ENCODE data around the gene PTPA. TPM values are rescaled to one million over a fixed set of nuclear protein-coding genes. Genes with fewer than 3 reads are reported as not detected.

PTPA gene
- total and polyA plus RNA-seq, 11 donors: 96.0 to 212 (median 172) TPM

DNA sequence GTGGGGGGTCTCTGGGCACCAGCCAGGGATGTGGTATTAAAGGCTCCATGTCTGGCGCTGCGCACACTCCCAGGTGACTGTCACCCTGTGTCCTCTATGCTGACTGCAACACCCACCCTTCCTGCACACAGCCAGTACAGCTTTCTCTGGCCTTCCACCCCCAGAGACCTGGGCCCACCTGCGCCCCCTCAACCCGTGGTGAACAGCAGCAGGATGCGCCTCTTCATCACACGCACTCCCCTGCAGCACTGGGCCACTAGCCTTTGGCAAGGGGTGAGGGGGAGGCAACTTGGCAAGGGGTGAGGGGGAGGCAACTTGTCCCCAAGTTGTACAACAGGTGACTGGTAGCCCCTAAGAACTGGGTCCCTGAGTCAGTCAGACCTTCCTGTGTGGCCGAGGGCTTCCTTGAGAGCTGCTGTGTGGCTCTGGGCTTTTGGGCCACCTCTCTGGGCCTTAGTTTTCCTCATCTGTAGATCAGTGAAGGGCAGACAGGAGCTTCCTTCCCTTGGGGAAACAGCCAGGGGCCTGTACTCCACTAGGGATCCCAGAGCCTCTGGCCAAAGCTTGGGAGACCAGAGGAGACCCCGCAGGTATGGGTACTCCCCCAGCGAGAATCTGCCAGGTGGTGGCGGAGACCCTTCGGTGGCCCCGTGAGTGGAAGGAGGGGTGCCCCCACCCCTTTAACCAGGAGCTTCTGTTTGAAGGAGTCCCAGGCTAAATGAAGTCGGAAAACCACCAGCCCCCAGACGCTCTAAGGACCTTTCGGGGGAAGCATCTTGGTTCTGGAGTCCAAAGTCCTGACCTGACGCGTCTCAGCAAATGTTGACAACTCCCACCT, 5.1 kb upstream of the PTPA start:
- WGBS, 4 donors: 89 to 93% (median 91%) methylated on average over 11 to 17 of the region's 17 CpGs
- no peaks in the 10 kb centered on the region for H3K27me3 ChIP-seq
- peaks cover 0 to 36% (median 14%) of the 10 kb centered on the region in 12 donors for H3K4me1 ChIP-seq
- ATAC-seq: no peak
- H3K36me3 ChIP-seq: peaks cover 0 to 30% (median 18%) of the 10 kb centered on the region in 9 donors
- no peak for DNase-seq
- TF ChIP-seq POLR2A (IDR thresholded peaks at IDR 0.05): no peak
- TF ChIP-seq, protein P1, sequence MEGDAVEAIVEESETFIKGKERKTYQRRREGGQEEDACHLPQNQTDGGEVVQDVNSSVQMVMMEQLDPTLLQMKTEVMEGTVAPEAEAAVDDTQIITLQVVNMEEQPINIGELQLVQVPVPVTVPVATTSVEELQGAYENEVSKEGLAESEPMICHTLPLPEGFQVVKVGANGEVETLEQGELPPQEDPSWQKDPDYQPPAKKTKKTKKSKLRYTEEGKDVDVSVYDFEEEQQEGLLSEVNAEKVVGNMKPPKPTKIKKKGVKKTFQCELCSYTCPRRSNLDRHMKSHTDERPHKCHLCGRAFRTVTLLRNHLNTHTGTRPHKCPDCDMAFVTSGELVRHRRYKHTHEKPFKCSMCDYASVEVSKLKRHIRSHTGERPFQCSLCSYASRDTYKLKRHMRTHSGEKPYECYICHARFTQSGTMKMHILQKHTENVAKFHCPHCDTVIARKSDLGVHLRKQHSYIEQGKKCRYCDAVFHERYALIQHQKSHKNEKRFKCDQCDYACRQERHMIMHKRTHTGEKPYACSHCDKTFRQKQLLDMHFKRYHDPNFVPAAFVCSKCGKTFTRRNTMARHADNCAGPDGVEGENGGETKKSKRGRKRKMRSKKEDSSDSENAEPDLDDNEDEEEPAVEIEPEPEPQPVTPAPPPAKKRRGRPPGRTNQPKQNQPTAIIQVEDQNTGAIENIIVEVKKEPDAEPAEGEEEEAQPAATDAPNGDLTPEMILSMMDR (IDR thresholded peaks at IDR 0.05): no peak
- H3K4me3 ChIP-seq: no peak overlapping the region
- no peak overlapping the region for H3K27ac ChIP-seq
- H3K9me3 ChIP-seq: no peaks in the 10 kb centered on the region
- intact Hi-C loops (cut with DNase I): no loop called here

DNA sequence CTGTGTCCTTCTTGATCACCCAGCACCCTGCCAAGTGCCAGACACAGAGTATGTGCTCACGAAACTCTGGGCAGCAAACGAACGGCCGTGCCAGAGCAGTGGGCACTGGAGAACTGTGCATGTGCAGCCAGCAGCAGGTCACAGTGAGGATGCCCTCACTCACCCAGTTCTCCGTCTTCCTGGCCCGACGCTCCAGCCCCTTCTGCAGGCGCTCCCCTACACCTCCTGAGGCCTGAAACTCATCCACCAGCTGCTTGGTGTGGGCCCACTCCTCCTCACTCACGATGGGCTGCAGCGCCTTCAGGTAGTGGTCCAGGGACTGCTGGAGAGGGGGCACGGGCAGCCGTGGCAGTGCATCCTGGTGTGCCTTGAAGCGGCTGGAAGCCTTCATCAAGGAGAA, 3.6 kb upstream of the PTPA start:
- H3K9me3 ChIP-seq: no peaks in the 10 kb centered on the region
- H3K27me3 ChIP-seq: no peaks in the 10 kb centered on the region
- peaks cover 0 to 21% (median 15%) of the 10 kb centered on the region in 9 donors for H3K36me3 ChIP-seq
- H3K4me3 ChIP-seq: no peak overlapping the region
- no peak overlapping the region for H3K27ac ChIP-seq
- TF ChIP-seq, protein P1 (IDR thresholded peaks at IDR 0.05): no peak
- TF ChIP-seq POLR2A (IDR thresholded peaks at IDR 0.05): no peak
- intact Hi-C loops (cut with DNase I): no loop called here
- no peak for DNase-seq
- no peak for ATAC-seq
- WGBS, 4 donors: 70 to 91% (median 89%) methylated on average over 5 to 13 of the region's 13 CpGs
- peaks cover 0 to 45% (median 17%) of the 10 kb centered on the region in 12 donors for H3K4me1 ChIP-seq

DNA sequence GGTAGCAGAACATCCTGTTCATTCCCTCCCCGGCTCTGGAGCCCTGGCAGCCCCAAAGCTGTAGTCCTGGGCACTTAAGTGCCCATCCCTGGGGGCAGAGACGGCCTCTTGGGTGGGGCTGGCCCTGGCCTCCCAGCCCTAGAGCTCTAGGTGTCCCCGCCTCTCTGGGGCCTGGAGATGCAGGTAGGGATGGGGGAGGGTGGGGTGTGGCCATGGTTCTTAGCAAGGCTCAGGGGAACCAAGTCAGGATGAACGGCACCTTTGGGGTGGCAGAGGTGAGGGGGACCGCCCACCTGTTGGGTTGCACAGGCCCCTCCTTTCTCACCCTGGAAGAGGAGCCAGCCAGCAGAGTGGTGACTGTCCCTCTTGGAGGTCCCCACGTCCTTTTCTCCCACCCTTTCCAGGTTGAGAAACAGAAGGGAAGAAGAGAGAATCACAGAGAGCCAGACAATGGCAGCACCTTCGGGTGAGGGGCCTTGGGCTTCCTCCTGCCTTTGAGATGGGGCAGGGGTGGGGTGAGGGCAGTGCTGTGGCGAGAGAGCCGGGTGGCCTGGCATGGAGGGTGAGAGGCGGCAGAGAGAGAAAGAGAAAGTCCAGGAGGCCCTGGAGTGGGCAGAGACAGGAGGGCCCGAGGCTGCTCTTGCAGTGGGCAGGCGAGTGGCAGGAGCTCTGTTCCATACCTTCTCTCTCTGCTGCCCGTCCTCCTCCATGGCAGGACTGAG, 3.0 kb upstream of the PTPA start:
- ATAC-seq: no peak
- intact Hi-C loops (cut with DNase I): no loop called here
- peaks cover 0 to 43% (median 18%) of the 10 kb centered on the region in 12 donors for H3K4me1 ChIP-seq
- H3K27me3 ChIP-seq: no peaks in the 10 kb centered on the region
- no peak for DNase-seq
- TF ChIP-seq POLR2A (IDR thresholded peaks at IDR 0.05): no peak
- TF ChIP-seq, protein P1 (IDR thresholded peaks at IDR 0.05): no peak
- H3K27ac ChIP-seq: peak overlapping the region in 1 of 12 donors; percentile 17
- no peaks in the 10 kb centered on the region for H3K9me3 ChIP-seq
- H3K36me3 ChIP-seq: peaks cover 0 to 21% (median 15%) of the 10 kb centered on the region in 9 donors
- no peak overlapping the region for H3K4me3 ChIP-seq
- WGBS, 4 donors: 87 to 96% (median 94%) methylated on average over 8 to 13 of the region's 13 CpGs

Data from heart left ventricle (tissue), 16 donors.